Hematopoietic multipotent progenitor cell treated with erythropoietin and hydrocortisone succinate and interleukin-3 and kit ligand, for 8 days (in vitro differentiated cells): ENCODE measurements around the gene CDH23.

ENCODE experiments used
- DNase-seq: peaks from one replicate; pipeline ENCODE4 v3.0.0-alpha.2; 2015

Gene CDH23

GRCh38 chr10:71812016-71812912 is 415.5 kb downstream of the CDH23 start:
- DNase-seq: peak; percentile 64

- DNase-seq: no peak
Observed at GRCh38 chr10:71812913-71813590, 416.3 kb downstream of the CDH23 start.

- DNase-seq: no peak
Observed at GRCh38 chr10:71814922-71815411, 418.2 kb downstream of the CDH23 start.

- no peak for DNase-seq
Observed at GRCh38 chr10:71815515-71816130, 418.9 kb downstream of the CDH23 start.

GRCh38 chr10:71816421-71816851 is 419.7 kb downstream of the CDH23 start:
- DNase-seq: no peak

- DNase-seq: no peak
Observed at GRCh38 chr10:71816936-71817618, 420.4 kb downstream of the CDH23 start.

GRCh38 chr10:71817831-71818655 is 421.3 kb downstream of the CDH23 start:
- no peak for DNase-seq

- DNase-seq: no peak
Observed at GRCh38 chr10:71818674-71819260, 422.0 kb downstream of the CDH23 start.

GRCh38 chr10:71819441-71819861 is 422.7 kb downstream of the CDH23 start:
- no peak for DNase-seq

- no peak for DNase-seq
Observed at GRCh38 chr10:71819985-71820384, 423.3 kb downstream of the CDH23 start.

- DNase-seq: no peak
Observed at GRCh38 chr10:71820966-71821365, 424.2 kb downstream of the CDH23 start.

- DNase-seq: no peak
Observed at GRCh38 chr10:71821909-71822763, 425.4 kb downstream of the CDH23 start.

GRCh38 chr10:71823356-71823755 is 426.6 kb downstream of the CDH23 start:
- no peak for DNase-seq

GRCh38 chr10:71824333-71824732 is 427.6 kb downstream of the CDH23 start:
- DNase-seq: no peak

- no peak for DNase-seq
Observed at GRCh38 chr10:71825217-71825616, 428.5 kb downstream of the CDH23 start.

GRCh38 chr10:71827852-71828251 is 431.1 kb downstream of the CDH23 start:
- DNase-seq: no peak

- no peak for DNase-seq
Observed at GRCh38 chr10:71828702-71829101, 432.0 kb downstream of the CDH23 start.

GRCh38 chr10:71829171-71829570 is 432.5 kb downstream of the CDH23 start:
- peak; percentile 69 for DNase-seq

- no peak for DNase-seq
Observed at GRCh38 chr10:71829896-71830295, 433.2 kb downstream of the CDH23 start.

- no peak for DNase-seq
Observed at GRCh38 chr10:71830726-71831125, 434.0 kb downstream of the CDH23 start.
